Kidney epithelial cell (primary cell): ENCODE measurements around the gene NCOA3. TPM values are rescaled to one million over a fixed set of nuclear protein-coding genes. Genes with fewer than 3 reads are reported as not detected.

Source experiments
- DNase-seq: peaks from one replicate; pipeline ENCODE4 v3.0.0-alpha.2; 2010; ENCODE audit warnings: low read depth
- H3K27me3 ChIP-seq: 2 replicates; pipeline ENCODE4 v1.6.0; 2011; ENCODE audit warnings: low read length; ENCODE audit not compliant: control insufficient read depth, insufficient read depth
- H3K36me3 ChIP-seq: 2 replicates; pipeline ENCODE4 v1.5.1; 2011; ENCODE audit warnings: low read length; ENCODE audit not compliant: control insufficient read depth, insufficient read depth
- H3K4me3 ChIP-seq: 2 replicates; pipeline ENCODE4 v1.5.1; 2011; ENCODE audit warnings: low read depth, mild to moderate bottlenecking, control low read depth, low read length
- total RNA-seq: library from RNA; depleted of rRNA; stranded (reverse); fragments of >200 nt; gene quantifications from 2 replicates; pipeline ENCODE4 v1.2.3, GENCODE V29; 2015
- TF ChIP-seq, protein P1 (sequence below): IDR thresholded peaks from 2 replicates; pipeline ENCODE4 v1.5.1; 2011; ENCODE audit warnings: mild to moderate bottlenecking, moderate library complexity, low read length, control low read depth, inconsistent platforms; ENCODE audit not compliant: insufficient read depth, poor library complexity, severe bottlenecking

The NCOA3 gene
- total RNA-seq, 1 donor from 2014 or later: 27.3 TPM

DNA sequence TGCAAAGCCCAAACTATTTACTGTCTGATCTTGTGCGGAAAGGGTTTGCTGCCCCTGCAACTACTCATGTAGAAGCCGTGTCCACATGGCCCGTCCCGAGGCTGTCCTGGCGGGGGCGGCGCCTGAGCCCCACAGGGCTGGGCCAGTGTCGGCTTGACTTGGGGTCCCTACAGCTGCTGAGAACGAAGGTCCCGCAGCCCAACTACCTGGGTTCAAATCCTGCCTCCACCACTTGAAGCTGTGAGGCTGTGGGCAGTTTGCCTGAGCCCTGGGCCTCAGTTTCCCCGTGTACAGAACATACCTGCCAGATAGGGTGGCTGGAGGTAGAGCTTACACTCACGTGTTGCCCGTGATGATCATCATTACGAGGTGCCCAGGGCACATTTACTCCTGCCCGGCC is 172.5 kb downstream of the NCOA3 start:
- DNase-seq: no peak
- TF ChIP-seq, protein P1, sequence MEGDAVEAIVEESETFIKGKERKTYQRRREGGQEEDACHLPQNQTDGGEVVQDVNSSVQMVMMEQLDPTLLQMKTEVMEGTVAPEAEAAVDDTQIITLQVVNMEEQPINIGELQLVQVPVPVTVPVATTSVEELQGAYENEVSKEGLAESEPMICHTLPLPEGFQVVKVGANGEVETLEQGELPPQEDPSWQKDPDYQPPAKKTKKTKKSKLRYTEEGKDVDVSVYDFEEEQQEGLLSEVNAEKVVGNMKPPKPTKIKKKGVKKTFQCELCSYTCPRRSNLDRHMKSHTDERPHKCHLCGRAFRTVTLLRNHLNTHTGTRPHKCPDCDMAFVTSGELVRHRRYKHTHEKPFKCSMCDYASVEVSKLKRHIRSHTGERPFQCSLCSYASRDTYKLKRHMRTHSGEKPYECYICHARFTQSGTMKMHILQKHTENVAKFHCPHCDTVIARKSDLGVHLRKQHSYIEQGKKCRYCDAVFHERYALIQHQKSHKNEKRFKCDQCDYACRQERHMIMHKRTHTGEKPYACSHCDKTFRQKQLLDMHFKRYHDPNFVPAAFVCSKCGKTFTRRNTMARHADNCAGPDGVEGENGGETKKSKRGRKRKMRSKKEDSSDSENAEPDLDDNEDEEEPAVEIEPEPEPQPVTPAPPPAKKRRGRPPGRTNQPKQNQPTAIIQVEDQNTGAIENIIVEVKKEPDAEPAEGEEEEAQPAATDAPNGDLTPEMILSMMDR: no peak
- no peaks in the 10 kb centered on the region for H3K36me3 ChIP-seq
- no peaks in the 10 kb centered on the region for H3K27me3 ChIP-seq
- no peak overlapping the region for H3K4me3 ChIP-seq

DNA sequence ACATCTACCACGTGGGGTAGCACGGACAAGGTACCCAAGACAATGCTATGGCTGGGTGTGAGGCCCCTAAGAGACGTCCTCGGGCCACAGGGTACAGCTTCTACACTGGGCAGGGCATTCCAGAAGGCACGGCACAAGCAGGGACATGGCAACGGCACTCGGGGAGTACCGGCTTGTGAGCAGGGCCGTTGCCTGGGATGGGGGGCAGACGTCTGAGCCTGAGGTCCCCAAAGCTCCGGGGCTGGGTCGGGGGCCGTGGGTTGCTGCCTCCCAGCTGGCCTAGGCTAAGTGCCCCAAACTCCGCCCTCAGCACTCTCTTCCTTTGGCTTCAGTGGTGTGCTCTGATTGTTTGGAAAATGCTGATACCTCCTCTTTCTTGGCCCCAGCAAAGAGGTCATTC is 173.0 kb downstream of the NCOA3 start:
- Histone ChIP-seq H3K4me3 (no peak overlapping the region), H3K36me3 (no peaks in the 10 kb centered on the region), H3K27me3 (no peaks in the 10 kb centered on the region)
- no peak for DNase-seq
- TF ChIP-seq, protein P1: no peak

DNA sequence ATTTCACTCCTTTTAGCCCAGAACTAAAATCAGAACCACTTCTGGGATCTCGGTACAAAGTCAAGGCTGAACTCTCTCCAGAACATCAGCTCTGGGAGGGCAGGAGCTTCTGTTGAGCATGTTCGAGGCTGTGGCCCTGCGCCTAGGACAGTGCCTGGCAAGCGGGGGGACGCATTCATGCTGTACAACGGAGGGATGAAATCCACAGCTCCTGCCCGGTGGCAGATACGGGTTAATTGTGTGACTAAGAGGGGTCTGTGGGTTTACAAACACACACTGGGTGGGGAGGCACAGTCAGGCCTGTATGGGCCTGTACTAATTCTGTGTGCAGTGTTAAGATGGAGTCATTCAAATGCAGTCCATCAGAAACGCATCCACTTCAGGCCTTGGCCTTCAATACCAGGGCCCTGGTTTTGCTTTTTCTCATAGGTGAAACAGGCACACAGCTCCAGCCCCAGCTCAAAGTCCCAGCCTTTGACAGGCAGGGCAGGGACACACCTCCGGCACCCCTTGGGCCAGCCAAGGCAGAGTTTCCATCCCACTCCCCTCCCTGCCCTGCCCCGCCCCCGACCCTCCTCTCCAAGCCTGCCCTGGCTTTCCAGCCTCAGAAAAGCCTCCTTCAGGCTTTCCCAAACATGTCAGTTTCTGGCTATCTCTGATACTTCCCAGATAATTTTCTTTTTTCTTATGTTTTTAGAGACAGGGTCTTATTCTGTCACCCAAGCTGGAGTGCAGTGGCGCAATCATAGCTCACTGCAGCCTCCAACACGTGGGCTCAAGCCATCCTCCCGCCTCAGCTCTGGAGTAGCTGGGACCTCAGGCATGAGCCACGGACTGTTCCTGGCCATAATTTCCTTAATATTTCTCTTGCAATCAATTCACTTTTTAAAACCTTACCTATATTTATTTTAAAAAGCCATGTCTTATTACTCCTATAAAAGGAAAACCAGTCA is 173.8 kb downstream of the NCOA3 start:
- TF ChIP-seq, protein P1: no peak
- H3K4me3 ChIP-seq: no peak overlapping the region
- no peaks in the 10 kb centered on the region for H3K27me3 ChIP-seq
- DNase-seq: no peak
- no peaks in the 10 kb centered on the region for H3K36me3 ChIP-seq

DNA sequence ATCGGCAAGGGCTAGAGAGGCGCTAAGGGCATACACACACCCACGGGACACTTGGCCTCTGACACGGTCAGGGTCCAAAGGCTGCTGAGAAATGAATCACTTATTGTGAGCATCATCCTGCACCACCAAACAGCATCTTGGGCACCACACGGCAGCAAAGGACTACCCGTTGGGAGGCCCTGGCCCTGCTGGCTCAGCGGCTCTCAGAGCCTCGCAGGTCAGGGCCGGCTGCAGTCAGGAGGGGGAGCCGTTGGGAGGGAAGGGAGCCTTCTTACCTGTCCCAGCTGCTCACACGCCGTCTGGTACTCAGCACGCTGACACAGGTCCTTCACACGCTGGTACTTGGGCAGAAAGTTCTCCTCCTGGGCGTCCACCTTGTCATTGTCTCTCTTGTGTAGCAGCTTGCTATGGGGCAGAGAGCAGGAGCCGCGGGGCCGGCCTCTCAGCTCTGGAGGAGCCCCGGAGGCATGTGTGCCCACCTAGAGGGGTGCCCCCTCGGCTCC is 174.6 kb downstream of the NCOA3 start:
- no peak overlapping the region for H3K4me3 ChIP-seq
- no peak for DNase-seq
- no peaks in the 10 kb centered on the region for H3K27me3 ChIP-seq
- TF ChIP-seq, protein P1: no peak
- no peaks in the 10 kb centered on the region for H3K36me3 ChIP-seq

DNA sequence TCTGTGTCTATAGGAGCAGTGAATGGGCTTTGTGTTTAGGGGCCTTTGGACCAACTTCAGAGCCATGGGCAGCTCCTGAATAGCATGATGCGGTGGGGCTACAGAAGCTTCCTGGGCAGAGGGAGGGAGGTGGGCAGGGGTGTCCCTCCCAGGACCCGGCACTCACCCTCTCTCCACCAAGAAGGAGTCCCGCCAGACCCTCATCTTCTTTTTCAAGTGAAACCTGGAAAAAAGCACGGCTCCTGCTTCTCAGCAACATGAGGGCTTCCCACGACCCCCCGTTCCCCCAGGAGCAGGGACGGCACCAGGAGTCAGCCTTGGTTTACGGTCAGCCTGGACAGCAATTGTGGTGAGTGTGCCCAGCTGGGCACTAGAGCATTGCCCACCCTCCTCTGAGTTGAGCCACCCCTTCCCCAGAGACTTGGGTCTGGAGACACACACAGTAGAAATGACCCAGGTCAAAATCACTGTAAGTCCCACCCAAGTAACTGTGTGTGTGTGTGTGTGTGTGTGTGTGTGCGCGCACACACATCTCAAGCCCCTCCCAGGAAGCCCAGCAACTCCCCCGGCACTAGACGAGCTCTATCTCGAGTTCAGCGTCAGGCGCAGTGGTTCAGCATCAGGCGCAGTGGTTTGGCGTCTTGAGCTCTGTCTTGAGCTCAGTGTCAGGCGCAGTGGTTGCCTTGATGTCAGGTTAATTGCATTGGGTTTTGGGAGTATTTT is 175.4 kb downstream of the NCOA3 start:
- TF ChIP-seq, protein P1: no peak
- Histone ChIP-seq H3K4me3 (no peak overlapping the region), H3K36me3 (no peaks in the 10 kb centered on the region), H3K27me3 (no peaks in the 10 kb centered on the region)
- DNase-seq: no peak
